Spleen (tissue), 7 donors: ENCODE measurements around the gene C13orf42.

ENCODE experiments used
- POLR2A ChIP-seq, 3 donors: fragments of 450-650 bp; IDR thresholded peaks; one replicate each; pipeline ENCODE4 v1.5.1; 2017; ENCODE audit warnings: antibody characterized with exemption in 3 of 3, mild to moderate bottlenecking in 1 of 3
- TF ChIP-seq, protein P1 (sequence below), 11 experiments: fragments of 200-600 bp in 7 of 11; fragments of 450-650 bp in 4 of 11; sonication (generic) in 4 of 11; IDR thresholded peaks in 8 of 11; conservative IDR thresholded peaks in 3 of 11; 1 replicate in 7 of 11; 2 replicates in 4 of 11; pipeline versions ENCODE4 v1.4.0 to v1.8.0; 2016 to 2021; ENCODE audit warnings: antibody characterized with exemption in 11 of 11, inconsistent platforms in 4 of 11, mild to moderate bottlenecking in 1 of 11
- donor health status: DM: no; HTN: no; CAD: no; lungs with moderate emphysema.
- donor health status: DM: no; HTN: no; CAD: no.
- donor health status: DM: no; HTN: no; CAD: no.

DNA sequence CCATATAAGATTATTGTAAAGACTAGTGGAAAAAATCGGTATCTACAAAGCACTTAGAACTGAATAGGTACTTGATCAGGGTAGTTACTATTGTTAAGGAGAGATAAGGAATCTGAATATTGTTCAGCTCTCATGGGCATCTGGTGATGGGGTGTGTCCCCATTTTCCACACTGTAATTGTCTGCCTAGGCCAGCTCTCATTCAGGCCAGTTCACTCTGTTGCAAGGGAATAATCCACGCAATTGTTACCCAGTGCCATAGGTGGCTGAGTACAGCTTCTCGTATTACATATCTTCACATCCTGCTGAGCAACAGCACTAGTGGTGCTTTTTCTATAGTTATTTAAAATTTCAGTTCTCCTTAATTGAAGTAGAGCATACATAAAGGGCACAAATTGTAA lies 45.6 kb upstream of the C13orf42 start:
- TF ChIP-seq, protein P1, sequence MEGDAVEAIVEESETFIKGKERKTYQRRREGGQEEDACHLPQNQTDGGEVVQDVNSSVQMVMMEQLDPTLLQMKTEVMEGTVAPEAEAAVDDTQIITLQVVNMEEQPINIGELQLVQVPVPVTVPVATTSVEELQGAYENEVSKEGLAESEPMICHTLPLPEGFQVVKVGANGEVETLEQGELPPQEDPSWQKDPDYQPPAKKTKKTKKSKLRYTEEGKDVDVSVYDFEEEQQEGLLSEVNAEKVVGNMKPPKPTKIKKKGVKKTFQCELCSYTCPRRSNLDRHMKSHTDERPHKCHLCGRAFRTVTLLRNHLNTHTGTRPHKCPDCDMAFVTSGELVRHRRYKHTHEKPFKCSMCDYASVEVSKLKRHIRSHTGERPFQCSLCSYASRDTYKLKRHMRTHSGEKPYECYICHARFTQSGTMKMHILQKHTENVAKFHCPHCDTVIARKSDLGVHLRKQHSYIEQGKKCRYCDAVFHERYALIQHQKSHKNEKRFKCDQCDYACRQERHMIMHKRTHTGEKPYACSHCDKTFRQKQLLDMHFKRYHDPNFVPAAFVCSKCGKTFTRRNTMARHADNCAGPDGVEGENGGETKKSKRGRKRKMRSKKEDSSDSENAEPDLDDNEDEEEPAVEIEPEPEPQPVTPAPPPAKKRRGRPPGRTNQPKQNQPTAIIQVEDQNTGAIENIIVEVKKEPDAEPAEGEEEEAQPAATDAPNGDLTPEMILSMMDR (IDR thresholded peaks at IDR 0.05 in 8 of 11, conservative IDR thresholded peaks at IDR 0.05 in 3 of 11), result no peak
- no peak for TF ChIP-seq POLR2A (IDR thresholded peaks at IDR 0.05)
